HG03558 (cell line): ENCODE data around the gene NRARP.
A peak's percentile ranks its signal among the peaks of the same experiment; 100 is the strongest.
"Not testable (repeated sequence)": the region's sequence is repeated elsewhere in the genome, so short reads cannot be mapped to it uniquely, and the experiment has no call there.

ENCODE experiments used
- ATAC-seq: cut with Tn5 transposase; IDR thresholded peaks from one replicate; pipeline ENCODE4 v1.9.1; 2021; ENCODE audit warnings: moderate number of reproducible peaks; ENCODE audit not compliant: unreplicated experiment; ENCODE audit errors: extremely low read depth

The NRARP gene, protein sequence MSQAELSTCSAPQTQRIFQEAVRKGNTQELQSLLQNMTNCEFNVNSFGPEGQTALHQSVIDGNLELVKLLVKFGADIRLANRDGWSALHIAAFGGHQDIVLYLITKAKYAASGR

DNA sequence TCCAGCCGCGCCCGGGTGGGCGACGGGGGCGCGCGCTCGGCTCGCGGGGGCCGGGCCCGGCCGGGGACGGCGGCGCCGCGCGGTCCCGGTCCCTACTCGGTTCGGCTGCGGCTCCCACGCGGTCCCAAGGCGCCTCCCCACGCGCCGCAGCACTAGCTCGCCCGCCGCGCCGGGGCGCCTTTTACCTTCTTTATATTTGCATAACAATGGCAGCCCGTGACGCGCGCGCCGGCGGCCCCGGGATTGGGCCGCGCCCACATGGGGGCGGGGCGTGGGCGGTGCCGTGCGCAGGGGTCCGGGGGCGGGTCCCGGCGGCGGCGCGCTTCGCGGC is at the start of gene NRARP:
Gene NRARP, minus strand, starts transcription at position 154 of the 331 bp plus-strand sequence. CDS start 343 bp downstream, outside the sequence.
- ATAC-seq = peak; percentile 51

DNA sequence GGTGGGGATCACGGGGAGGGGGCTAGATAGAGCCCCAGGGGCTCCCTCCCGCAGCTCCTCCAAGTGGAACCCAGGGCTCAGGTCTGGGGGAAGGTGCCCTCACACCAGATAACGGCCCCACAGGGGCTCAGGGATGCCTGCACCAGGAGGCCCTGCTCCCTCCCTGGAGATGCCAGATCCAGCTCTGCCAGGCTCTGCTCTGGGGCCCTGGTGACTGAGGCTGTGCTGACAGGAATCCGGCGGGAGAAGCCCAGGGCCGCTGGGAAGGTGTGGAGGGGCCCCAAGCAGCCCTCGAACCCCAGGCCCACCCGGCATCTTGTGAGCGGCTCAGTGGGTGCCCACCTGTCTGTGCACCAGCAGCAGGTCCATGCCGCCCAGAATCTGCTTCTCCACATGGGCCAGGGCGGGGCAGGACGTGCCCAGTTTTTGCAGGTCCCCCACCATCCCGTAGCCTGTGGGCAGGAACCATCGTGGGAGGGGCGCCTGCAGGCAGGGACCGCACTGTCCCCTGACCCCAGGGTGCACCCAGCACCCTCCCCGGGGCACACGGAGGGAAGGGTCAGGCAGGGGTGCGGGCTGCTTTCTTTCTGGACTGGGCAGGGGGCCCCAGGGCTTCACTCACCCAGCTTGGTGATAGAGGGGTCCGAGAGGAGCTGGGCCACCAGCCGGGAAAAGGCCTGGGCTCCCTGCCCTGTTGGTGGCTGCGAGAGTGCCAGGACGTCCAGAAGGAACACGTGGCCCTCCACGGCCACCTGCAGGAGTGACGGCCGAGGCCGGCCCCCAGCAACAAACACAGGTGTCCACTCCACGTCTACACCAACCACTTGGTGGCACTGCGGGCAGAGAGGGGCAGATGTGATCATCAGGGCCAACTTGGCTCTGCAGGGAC is 48.9 kb upstream of the NRARP start:
- ATAC-seq = no peak

DNA sequence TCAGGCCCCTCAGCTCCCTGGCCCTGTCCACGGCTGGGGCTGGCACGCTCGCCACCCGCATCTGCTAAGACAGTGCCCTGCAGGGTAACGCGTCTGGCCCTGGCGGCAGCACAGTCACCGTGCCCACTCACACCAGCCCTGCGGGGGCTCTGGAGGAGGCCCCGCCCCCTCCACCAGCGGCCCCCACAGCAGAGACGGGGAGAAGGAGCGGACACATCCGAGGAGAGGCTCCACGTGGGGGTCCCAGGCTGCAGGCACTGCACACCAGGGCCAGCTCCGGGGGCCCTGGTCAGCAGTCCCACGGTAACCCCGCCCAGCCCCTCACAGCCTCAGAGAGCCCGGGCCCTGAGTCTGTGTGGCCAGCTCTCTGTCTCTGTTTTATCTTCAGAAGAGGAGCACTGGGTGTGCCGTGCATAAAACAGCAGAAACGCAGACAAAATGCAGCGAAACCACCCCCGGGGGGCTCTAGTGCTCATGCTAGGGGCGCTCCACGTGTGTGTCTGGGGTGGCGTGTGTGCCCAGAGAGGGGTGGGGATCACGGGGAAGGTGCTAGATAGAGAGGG is 47.5 kb upstream of the NRARP start:
- no peak for ATAC-seq

DNA sequence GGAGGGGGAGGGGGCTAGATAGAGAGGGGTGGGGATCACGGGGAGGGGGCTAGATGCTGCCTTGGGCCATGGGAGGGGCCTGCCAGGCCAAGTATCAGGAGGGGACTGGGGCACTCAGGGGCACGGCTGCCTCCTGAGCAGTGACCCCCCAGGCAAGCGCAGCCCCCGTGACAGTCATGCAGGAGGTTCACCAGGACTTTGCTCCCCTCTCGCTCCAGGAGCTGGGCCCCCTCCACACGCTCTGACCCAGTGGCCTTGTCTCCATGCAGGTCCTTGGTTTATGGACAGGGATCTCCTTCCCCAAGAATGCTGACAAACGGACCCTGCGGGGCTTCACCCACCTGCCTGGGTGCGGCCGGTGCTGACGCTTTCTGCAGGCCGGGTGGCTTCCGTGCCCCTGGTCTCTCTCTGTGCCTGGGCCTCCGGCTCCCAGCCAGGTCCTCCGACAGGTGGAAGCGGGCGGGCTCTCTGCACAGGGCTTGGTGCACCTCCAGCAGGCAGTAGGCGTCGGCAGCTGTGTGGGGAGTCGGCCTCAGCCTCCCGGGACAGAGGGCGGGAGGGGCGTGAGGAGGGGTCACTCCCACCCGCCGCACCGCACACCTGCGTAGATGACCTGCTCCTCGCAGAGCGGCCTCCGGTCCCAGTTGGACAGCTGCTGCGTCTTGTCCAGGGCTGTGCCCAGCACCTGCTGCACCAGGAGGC is 46.8 kb upstream of the NRARP start:
- no peak for ATAC-seq

DNA sequence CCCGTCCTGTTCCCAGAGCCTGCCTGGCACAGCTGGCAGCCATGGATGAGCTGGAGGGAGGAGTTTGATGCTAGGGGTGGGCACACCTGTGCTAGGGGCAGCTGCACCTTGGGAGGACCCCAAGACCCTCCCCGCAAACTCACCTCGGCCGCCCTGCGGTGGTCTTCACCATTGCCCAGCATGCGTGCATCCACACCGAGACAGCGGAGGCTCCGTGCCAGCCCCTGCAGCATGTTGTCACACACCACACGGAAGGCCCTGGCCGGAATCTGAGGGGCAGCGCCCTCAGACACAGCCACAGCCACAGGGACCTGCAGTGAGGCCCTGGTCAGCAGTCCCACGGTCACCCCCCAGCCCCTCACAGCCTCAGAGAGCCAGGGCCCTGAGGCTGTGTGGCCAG is 45.9 kb upstream of the NRARP start:
- no peak for ATAC-seq

DNA sequence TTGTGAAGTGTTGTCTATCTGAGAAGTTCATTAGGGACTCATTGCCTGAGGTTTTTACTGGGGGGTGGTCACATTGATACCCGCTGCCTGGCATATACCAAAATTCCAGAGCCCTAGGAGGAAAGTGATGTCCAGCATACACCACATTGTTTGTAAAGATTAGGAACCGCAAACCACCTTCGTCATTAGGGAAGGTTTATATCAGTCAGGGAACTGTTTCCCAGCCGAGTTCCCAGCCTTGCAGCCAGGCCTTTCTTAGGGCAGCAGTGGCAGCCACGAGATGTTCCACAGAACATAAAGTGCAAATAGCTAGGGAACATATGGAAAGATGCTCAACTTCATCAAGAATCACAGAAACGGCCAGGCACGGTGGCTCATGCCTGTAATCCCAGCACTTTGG is 40.4 kb upstream of the NRARP start:
- ATAC-seq = no peak

DNA sequence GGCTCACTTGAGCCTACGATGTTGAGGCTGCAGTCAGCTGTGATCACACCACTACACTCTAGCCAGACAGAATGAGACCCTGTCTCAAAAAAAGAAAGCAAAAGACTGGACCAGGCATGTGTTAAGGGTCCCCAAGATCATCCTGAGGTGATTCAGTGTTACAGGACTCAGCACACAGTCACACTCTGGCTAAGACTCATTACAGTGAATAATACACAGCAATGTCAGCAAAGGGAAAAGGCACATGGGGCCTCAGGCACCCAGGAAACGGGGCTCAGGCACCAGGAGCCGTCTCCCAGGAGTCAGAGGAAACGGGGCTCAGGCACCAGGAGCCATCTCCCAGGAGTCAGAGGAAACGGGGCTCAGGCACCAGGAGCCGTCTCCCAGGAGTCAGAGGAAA is 39.2 kb upstream of the NRARP start:
- ATAC-seq = no peak

DNA sequence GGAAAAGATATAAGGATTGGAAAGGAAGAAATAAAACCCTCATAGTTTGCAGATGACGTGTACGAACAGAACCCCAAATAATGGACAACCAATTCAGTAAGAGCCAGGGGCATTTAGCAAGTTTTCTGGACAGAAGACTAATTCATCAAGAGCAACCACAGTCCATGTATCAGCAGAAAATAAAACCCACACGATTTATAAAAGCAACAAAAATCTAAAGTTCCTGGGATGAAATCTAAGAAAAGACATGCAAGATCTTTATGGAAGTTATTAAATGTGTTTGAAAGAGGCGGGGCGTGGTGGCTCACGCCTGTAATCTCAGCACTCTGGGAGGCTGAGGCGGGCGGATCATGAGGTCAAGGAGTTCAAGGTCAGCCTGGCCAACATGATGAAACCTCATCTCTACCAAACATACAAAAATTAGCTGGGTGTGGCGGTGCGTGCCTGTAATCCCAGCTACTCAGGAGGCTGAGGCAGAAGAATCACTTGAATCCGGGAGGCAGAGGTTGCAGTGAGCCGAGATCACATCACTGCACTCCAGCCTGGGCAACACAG is 37.9 kb upstream of the NRARP start:
- ATAC-seq = not testable (repeated sequence)

DNA sequence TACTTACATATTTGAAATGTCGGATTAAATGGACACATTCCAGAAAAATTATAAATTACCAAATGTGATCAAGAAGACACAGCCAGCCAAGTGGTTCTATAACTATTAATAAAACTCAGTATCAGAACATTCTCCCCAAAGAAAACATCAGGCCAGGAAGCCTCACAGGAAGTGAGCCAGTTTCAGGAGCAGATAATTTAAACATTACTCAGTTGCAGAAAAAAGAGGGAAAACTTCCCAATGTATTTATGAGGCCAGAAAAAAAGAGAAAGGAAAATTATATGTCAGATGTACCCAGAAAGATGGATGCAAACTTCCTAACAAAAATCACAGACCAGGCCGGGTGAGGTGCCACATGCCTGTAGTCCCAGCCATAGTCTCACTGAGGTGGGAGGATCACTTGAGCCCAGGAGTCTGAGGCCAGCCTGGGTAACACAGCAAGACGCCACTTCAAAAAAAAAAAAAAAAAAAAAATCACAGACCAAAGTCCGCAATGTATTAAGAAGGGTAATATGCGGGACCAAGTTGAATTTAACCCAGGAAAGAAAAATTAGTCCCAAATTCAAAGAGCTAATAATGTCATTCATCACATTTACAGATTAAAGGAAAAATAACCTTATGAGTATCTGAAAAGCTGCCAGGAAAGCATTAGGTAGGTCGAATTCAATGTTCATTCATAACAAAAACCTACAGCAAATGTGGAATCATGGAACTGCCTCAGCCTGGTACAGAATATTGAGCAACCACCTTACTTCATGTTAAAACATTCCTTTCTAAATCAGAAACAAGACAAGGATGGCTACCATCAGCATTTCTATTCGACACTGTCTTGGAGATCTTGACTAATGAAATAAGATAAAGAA is 37.2 kb upstream of the NRARP start:
- no peak for ATAC-seq

DNA sequence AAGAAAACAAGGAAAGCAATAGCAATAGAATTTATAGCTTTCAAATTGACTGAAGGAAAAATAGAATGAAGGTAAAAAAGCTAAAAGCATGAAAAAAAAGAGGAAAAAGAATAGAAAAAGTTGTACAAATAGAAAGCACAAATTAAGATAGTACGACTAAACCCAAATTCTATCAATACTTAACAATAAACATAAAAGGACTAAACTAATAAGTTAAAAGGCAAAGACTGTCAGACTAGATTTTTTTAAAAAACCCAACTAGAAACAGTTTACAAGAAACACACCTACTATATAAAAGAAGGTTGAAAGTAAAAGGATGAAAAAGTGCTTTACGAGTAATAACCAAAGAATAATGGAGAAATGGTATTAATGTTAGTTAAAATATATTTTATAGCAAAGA is 34.7 kb upstream of the NRARP start:
- ATAC-seq = no peak

DNA sequence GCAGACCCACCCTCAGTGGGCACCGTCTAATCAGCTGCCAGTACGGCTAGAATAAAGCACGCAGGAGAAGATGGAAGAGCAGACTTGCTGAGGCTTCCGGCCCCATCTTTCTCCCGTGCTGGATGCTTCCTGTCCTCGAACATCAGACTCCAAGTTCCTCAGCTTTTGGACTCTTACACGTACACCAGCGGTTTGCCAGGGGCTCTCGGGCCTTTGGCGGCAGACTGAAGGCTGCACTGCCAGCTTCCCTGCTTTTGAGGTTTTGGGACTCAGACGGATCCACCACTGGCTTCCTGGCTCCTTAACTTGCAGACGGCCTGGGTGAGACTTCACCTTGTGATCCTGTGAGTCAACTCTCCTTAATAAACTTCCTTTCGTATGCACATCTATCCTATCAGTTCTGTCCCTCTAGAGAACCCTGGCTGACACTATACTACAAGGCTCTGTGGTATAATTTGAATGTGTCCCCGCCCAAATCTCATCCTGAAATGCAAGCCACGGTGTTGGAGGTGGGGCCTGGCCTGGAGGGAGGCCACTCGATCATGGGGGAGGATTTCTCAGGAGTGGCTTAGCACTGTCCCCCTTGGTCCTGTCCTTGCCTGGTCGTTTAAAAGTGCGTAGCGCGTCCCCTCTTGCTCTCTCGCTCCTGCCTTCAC is 31.1 kb upstream of the NRARP start:
- ATAC-seq = no peak

DNA sequence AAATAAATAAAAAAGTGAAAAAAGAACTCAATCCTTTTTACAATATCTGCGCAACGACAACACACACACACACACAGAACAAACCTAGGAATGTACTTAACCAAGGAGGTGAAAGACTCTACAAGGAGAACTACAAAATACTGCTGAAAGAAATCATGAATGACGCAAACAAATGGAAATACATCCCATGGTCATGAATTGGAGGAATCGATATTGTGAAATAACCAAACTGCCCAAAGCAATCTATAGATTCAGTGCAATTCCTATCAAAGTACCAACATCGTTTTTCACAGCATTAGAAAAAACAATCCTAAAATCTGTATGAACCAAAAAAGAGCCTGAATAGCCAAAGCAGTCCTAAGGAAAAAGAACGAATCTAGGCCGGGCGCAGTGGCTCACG is 29.9 kb upstream of the NRARP start:
- ATAC-seq = no peak

DNA sequence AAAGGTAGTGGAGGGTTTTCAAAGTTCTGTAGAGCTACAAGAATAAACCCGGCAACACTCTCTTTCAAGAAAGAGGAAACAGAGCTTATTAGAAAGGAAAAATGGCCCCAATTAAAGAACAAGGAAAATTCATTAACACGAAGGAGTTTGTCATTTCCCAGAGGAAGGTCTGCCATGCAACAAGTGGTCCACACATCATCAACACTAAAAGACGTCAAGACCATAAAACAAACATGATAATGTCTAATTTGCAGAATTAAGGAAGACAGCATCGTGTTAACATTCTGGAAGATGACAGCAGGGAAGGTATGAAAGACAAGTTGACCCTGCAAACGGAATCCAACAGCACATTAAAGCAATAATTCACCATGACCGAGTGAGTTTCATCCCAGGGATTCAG is 28.6 kb upstream of the NRARP start:
- ATAC-seq = no peak

DNA sequence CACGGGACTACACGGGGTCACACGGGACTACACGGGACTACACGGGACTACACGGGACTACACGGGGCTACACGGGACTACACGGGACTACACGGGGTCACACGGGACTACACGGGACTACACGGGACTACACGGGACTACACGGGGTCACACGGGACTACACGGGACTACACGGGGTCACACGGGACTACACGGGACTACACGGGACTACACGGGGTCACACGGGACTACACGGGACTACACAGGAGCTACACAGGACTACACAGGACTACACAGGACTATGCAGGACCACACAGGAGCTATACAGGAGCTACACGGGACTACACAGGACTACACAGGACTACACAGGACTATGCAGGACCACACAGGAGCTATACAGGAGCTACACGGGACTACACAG is 27.5 kb upstream of the NRARP start:
- ATAC-seq = not testable (repeated sequence)

DNA sequence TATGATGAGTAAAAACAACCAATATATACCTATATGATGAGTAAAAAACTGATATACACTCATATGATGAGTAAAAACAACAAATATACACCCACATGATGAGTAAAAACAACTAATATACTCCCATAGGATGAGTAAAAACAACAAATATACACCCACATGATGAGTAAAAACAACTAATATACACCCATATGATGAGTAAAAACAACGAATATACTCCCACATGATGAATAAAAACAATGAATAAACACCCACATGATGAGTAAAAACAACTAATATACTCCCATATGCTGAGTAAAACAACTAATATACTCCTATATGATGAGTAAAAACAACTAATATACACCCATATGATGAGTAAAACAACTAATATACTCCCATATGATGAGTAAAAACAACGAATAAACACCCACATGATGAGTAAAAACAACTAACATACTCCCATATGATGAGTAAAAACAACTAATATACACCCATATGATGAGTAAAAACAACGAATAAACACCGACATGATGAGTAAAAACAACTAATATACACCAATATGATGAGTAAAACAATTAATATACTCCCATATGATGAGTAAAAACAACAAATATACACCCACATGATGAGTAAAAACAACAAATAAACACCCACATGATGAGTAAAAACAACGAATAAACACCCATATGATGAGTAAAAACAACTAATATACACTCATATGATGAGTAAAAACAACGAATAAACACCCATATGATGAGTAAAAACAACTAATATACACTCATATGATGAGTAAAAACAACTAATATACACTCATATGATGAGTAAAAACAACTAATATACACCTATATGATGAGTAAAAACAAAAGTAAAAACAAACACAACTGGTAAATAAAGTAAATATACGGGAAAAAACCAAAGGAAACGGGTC is 25.8 kb upstream of the NRARP start:
- ATAC-seq = not testable (repeated sequence)

DNA sequence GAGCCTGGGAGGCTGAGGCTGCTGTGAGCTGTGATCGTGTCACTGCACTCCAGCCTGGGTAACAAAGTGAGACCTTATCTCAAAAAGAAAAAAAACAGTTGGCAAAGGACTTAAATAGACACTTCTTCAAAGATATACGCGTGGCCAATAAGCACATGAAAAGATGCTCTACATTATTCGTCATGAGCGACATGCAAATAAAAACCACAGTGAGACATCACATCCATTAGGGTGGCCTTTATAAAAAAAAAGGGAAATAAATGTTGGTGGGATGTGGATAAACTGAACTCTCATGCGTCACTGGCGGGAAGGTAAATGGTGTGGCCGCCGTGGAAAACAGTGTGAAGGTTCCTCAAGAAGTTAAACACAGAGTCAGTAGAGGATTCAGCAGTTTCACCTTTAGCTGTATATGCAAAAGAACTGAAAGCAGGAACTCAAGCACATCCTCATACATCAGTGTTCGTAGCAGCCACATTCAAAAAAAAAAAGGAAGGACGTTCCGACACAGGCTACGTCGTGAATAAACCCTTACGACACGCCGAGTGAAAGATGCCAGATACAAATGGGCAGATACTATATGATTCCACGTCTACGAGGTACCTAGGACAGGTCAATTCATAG is 24.5 kb upstream of the NRARP start:
- no peak for ATAC-seq

DNA sequence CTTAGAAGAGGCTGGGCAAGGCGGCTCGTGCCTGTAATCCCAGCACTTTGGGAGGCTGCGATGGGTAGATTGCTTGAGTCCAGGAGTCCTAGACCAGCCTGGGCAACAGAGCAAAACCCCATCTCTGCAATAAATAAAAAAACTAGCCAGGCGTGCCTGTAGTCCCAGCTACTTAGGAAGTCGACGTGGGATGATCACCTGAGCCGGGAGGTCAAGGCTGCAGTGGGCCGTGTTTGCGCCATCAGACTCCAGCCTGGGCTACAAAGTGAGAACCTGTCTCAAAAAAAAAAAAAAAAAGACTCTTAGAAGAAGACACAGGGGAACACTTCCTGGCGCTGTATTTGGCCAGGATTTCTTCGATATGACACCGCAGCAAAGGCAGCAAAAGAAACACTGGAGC is 23.7 kb upstream of the NRARP start:
- ATAC-seq = no peak

DNA sequence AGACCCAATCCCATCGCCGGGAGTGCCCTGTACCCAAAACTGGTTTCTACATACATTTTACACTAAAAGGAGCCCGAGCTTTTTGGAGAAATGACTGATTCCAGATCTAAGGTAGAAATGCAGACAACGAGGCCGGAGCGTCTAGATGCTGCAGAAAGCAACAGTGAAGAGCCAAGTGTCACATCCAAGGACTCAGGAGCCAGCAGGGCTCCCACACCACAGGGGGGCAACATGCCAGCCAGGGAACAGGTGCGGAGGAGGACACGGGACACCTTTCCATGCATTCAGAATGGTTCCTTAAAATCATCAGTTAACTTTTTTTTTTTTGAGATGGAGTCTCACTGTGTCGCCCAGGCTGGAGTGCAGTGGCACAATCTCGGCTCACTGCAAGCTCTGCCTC is 23.1 kb upstream of the NRARP start:
- no peak for ATAC-seq
